ENCODE measurements around the gene FASTKD3.

FASTKD3 gene

DNA sequence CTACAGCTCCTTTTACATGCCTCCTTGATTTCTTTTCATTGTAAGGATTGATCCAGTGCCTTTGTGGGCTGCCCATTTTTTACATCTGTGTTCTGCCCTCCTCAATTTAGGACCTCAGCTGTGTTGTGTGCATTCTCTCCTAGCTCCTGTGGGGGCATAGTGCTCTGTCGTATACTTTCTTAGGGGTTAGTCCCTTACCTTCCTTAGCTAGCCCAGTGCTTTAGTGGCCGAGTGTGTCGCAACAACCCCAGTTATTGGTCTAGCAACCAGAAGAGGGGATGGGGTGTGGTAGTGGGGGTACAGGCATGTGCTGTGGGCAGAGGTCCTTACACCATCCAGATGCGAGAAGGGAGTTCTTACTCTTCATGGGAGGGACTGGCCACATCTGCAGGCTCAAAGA, 12.3 kb upstream of the FASTKD3 start:
- in situ Hi-C loops (cut with HindIII; ENCODE audit: low sequenced_read_pairs), result no loop called here

DNA sequence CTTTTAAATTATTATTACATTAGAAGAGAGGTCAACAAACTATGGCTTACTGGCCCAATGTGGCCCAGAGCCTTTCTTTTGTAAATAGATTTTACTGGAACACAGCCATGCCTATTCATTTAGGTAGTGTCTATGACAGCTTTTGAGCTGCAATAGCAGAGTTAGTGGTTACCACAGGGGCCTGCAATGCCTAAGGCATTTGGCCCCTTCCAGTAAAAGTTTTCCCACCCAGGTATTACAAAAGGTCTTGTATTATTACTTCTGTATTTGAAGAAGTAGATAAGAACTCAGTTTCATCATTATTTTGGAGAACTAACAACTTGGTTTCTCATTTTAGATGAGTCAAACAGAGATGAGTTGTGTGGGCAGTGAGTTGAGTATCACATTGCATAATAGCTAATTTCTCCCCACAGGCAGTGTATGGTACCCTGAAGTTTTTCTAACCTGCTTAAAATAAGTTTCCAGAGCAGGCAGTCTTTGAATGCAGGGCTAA, 9.6 kb upstream of the FASTKD3 start:
- in situ Hi-C loops (cut with HindIII; ENCODE audit: low sequenced_read_pairs), result no loop called here

DNA sequence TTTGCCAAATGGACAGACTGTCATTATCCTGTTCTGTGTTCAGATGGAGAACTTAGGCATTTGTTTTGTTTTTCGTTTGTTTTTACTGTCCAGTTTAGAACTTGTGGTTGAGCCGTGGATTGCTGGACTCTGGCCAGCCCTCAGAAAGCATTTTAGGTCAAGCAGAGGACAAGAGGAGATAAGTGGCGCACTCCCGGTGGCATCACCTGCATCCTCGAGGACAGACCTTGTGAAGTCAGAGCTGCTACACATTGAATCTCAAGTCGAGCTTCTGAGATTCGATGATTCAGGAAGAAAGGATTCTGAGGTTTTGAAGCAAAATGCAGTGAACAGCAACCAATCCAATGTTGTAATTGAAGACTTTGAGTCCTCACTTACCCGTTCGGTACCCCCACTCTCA, 9.0 kb upstream of the FASTKD3 start:
- in situ Hi-C loops (cut with HindIII; ENCODE audit: low sequenced_read_pairs), result no loop called here

DNA sequence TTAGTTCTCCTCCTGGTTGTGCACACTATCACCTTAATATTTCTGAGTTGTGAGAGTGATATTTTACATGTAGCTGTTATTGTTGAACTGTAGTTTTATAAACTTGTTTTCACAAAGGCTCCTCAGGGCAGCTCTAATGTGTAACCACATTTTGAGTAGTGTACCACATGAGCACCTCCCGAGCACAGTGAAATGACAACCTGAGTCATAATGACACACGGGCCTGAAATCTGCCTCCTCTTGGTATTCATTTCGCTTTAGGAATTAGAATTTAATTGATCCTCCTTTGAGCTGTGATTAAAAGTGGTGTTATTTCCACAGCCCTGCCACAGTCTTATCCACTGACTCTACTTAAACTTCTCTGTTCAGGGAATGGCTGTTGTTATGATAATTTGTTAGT, 8.0 kb upstream of the FASTKD3 start:
- in situ Hi-C loops (cut with HindIII; ENCODE audit: low sequenced_read_pairs), result no loop called here

DNA sequence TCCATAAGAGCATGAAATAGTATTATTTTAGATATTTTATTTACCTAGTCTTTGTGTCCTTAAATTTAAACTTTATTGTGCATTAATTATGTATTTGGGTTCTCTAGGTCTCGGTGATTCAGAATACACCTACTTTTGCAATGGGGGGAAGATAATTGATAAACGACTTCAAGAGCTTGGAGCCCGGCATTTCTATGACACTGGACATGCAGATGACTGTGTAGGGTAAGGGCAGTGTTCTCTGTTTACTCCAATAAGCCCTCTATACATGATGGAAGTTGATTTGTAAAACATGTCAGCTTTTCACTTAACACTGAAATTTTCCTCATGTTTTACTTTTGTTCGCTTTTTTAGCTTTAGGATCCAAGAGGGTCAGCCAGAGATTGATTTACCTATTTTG, 6.3 kb upstream of the FASTKD3 start:
- in situ Hi-C loops (cut with HindIII; ENCODE audit: low sequenced_read_pairs), result no loop called here

DNA sequence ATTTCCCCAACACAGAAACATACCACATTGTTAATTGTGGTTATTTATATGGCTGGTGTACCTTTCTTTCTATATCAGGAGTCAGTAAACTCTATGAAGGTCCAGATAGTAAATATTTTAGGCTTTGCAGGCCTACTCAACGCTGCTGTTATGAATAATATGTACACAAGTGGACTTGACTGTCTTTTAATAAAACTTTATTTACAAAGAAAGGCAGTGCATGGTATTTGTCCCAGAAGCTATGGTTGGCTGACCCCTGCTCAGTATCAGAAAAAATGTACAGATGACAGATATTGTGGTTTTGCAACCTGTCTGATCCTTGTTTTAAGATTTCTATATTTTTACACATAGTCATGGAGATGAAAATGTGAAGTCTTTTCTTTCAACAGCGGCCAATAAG, 5.8 kb upstream of the FASTKD3 start:
- in situ Hi-C loops (cut with HindIII; ENCODE audit: low sequenced_read_pairs), result no loop called here

DNA sequence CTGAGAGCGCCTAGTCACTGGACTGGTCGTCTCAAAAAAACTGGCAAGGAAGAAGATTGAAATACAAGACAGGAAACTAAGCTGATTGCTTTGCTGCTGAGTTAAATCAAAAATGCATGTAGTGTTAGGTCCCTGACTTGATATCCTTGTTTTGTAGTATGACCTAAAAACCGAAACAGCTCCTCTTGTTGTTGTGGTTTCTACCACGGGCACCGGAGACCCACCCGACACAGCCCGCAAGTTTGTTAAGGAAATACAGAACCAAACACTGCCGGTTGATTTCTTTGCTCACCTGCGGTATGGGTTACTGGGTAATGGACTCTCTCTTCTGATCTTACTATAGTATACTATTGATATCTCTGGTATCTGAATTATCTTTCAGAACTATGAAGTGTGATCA, 4.4 kb upstream of the FASTKD3 start:
- in situ Hi-C loops (cut with HindIII; ENCODE audit: low sequenced_read_pairs), result no loop called here

DNA sequence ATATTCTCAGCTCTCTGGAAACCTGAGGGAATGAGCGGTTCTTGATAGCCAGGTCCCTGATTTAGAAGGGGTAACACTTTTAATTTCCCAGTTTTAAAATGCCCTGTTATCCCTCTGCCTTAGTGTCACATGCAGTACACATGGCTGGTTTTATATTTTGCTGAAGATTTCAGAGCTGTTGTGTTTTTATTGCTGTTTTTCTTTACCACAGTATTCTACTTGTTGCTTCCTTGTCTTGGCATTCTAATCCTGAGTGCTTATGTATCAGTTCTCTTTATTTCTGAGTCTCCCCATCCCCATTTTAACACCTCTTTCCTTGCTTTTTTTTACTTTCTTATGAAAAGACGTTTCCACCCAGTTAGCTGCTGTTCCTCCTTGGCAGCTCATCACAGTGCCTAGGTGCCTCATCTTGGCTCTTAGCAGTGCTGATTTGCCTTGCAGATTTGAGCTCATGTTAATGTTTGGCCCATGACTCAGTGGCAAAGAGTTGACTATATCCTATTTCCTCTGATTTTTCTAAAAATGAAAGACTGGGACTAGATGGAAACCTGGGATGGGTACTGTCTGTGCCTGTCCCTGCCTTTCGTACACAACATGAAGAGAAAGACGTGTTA, 3.8 kb upstream of the FASTKD3 start:
- in situ Hi-C loops (cut with HindIII; ENCODE audit: low sequenced_read_pairs), result no loop called here

DNA sequence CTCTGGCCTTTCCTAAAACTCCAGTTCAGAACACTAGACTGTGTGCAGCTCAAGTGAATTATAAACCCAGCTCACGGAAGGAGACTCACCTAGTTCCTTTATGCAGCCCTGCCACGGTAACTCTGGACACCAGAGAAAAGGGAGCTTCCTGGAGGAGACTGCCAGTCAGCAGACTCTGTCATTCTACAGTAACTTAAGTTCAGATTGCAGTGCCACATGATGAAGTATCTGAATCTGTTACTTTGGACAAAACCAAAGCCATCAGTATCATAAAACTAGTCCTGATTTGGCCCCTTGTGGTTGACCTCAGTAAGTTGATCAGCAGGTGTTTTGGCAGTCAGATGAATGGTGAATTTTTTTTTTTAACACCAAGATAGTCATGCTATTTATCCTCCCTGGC, 2.8 kb upstream of the FASTKD3 start:
- in situ Hi-C loops (cut with HindIII; ENCODE audit: low sequenced_read_pairs), result no loop called here

DNA sequence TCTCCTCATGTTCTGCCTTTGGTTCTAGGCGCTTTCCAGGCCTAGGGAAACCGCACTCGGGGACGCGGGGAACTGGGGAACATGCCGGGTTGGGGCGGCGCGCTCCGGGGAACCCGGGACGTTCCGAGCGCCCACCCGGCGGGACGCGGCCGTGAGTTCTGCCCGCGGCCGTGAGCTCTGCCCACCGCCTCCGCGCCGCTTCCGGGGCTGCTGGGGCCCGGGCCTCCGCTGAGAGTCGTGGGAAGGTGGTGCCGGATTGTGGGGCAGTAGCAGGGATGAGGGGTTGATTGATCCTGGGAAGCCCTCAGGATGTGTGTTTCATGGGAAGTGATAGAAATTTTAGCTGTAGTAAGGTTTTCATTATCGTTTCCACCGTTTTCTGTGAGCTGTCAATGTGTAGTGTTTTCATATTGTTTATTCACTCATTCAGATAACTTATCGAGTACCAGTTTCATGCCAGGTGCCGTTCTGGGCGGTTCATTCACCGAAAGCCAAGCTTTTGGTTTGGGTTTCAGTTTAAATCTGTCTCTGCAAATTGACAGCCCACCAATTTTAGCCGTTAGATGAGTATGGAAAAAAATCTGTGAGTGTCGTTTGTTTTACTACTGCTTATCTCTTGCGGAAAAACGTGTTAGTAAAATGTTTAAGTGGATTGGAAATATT, 774 bp upstream of the FASTKD3 start:
- in situ Hi-C loops (cut with HindIII; ENCODE audit: low sequenced_read_pairs), result no loop called here

DNA sequence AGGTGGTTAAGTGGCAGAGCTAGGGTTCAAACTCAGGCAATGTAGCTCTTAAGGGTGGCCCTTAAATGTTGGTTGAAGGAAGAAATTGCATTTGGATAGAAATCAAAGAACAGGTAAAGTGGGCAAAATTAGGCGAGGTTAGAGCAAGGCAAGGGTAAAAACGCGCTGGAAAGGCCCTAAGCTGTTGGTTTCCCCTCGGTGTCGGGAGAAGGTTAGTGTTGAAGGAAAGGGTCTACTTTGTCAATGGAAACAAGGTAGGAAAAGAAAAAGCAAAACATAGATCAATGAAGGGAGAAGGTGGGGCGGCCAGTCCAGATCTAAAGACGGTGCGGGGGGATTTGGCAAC, 431 bp downstream of the FASTKD3 start:
- in situ Hi-C loops (cut with HindIII; ENCODE audit: low sequenced_read_pairs), result no loop called here

DNA sequence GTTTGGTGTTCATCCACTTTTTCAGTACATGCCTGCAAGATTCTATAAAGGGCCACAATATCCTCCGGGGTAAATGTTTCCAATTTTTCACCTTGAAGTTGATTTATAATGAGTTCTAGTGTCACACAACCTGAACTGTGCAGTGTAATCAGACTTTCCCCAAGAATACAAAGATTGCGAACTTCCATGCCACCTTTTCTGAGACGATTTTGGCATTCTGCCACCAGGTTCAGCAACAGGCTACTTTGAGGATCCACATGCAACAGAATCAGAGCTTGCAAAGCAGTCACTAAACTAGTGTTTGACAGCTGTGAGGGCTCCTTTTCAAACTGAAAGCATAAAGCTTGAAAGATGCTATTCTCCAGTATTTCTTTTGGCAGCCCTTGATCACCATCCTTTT, 1.6 kb downstream of the FASTKD3 start:
- in situ Hi-C loops (cut with HindIII; ENCODE audit: low sequenced_read_pairs), result no loop called here

DNA sequence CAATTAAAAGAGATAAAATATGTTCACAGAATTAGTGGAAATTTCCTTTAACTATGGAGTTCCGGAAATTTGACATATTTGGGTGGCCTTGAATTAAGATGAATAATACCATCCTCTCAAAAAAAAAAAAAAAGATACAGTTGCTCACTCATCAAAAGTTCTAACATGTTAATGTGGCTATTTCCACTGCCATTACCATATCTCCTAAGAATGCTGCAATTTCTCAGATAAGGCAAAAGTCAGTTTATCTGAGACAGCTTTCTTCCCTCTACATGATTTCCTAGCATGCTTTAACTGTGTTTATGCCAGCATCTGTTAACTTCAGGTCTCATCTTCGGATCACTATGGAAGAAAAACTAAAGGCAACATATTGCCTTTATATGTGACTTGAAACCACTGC, 2.6 kb downstream of the FASTKD3 start:
- in situ Hi-C loops (cut with HindIII; ENCODE audit: low sequenced_read_pairs), result no loop called here

DNA sequence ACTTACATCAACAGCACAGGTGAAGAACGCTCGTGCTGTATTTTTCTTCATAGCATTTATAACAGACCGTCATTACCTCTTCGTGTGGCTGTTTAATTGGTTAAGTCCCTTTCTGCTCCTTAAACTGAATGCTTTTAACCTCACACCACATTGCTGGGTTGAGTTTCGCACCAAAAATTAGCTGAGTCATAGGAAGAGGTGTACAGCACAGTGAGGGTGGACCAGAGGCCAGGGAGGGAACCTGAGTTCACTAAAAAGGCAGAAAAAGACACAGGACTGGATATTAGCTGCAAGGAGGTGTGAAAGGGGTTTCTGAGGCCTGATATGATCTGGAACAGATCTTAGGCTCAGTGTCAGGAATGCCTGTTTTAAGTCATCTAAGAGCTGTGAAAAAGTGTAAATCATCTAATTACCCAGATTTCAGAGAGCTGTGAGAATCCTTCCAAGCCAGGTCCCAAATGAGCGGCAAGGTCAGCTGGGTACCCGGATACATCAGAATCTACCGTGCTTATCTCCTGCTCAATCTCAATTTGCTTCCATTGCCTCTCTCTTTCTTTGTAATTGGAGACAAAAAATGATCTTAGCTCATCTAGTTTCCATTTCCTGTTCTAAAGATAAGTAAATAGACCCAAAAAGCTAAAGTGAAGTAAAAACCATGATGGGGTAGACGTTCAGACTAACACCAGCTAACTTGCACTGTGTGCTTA, 10.8 kb downstream of the FASTKD3 start:
- in situ Hi-C loops (cut with HindIII; ENCODE audit: low sequenced_read_pairs), result no loop called here

DNA sequence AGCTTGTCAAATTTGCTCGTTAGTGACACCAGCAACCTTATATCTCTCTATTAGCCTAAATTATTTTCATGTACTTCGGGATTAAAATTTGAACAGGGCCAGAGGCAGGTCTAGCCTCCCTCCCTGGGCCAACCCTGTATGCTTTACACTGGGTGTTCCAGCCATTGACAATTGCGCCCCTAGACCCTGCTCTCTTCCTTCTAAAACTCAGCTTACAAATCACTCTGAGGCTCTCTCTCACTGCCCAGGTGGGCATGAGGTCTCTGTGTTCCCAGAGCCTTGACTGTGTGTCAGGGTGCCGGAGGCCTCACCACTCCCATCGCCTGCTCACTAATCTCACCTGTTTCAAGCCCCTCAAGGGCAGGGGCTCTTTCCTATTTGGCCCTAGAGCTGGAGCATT, 11.5 kb downstream of the FASTKD3 start:
- in situ Hi-C loops (cut with HindIII; ENCODE audit: low sequenced_read_pairs), result no loop called here

DNA sequence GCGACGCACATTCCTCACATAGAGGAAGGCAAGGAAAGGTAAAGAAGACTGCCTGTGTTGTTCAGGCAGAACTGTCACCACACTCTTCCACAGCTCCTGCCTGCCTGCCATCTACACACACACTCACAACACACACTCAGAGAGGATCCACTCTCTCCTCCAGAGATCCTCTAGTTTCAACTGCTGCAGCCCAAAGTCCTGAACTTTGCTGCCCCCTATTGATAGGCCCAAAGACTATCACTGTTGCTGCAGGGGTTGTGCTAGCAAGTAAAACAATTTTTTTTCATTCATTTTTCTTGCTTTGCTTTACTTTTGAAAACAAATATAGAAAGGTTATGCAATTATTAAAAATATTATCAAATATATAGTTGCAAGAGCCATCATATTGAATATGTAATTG, 12.0 kb downstream of the FASTKD3 start:
- in situ Hi-C loops (cut with HindIII; ENCODE audit: low sequenced_read_pairs), result no loop called here

DNA sequence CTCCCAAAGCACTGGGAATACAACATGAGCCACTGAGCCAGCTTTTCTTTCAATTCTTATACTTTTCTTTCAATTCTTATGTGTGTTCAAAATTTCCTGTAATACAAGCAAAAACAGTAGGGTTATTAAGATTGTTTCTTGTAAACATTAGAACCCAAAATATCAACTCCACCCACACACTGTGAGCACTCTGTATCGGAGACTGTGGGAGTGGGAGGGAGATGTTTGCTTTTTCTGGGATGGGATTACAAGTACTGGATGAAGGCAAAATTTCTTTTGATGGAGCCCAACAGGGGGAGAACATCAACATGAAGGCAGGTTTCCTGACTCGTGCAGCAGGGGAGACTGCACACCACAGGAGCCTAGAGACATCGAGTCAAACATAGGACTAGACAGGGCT, 13.2 kb downstream of the FASTKD3 start:
- in situ Hi-C loops (cut with HindIII; ENCODE audit: low sequenced_read_pairs), result no loop called here

DNA sequence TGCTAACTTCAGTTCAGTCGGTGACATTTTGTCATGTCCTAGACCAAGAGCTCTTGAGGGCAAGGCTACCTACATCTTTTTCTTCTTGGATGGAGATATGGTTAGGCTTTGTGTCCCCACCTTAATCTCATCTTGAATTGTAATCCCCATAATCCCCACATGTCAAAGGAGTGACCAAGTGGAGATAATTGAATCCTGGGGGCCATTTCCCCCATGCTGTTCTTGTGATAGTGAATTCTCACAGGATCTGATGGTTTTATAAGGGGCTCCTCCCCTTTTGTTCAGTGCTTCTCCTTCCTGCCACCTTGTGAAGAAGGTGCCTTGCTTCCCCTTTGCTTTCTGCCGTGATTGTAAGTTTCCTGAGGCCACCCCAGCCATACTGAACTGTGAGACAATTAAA, 15.8 kb downstream of the FASTKD3 start:
- in situ Hi-C loops (cut with HindIII; ENCODE audit: low sequenced_read_pairs), result no loop called here

DNA sequence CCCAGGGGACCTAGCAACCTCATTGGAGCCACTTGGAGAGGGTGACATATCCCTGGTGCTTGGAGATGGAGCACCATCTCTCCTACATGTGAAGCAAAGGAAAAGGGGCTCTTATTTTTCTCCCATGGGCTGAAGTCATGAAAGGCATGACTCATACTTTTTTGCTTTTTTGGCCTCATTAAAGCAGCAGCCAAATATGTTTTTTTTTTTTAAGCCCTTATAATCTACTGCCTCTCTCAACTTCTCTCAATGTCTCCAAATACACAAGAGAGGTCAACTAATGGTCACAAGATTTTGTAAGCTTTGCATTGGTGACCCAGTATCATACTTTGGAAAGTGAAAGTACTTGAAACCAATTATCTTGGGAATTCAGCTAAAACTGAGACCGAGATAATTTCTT, 16.3 kb downstream of the FASTKD3 start:
- in situ Hi-C loops (cut with HindIII; ENCODE audit: low sequenced_read_pairs), result no loop called here

DNA sequence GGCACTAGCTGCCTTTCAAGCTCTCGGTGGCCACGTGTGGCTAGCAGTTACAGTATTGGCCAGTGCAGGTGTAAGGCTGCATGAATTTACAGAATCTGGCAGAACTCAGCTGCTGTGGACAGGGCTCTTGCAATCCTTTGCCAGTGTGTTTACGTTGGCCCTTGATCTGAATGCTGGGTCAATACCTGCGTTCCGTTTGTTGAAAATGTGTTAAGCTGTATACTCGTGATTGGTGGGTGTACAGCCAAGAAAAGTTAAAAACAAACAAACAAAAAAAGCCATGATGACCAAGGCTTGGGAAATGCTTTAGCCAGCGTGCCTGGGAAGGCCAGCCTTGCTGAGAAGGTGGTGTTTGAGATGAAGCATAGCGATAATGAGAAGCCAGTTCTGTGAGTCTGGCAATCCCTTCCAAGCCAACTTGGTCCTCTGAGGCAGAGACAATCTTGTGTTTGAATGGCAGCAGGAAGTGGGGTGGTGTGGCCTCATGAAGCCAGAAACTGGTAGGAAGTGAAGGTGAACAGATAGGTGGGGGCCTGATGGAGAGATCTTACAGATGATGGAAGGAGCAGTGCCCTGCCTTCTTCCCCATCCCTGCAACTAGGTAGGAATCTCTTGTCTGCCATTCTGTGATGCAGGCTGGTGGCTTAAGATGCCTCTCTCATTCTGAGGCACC, 17.1 kb downstream of the FASTKD3 start:
- in situ Hi-C loops (cut with HindIII; ENCODE audit: low sequenced_read_pairs), result no loop called here

DNA sequence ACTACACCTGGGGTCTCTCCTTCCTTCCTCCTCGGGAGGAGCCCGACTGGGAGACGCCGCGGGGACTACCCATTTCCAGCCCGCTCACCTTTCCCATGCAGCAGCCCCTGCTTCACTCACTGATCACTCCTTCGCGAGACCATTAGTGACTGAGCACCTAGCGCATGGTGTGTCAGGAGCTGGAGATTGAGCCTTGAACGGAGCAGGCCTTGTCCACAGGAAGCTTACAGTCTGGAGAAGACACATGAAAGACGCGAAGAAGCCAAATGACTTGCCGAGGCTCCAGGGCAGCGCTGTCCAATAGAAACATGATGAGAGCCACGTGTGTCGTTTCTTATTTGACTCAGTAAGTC, 17.6 kb downstream of the FASTKD3 start:
- in situ Hi-C loops (cut with HindIII; ENCODE audit: low sequenced_read_pairs), result no loop called here
